DMS53 treated with DMSO at 0.1 percent for 48 hours (cell line): ENCODE data around the gene LRRC28.

ENCODE experiments used
- DNase-seq: peaks from one replicate; lab custom pipeline; 2025; ENCODE audit not compliant: unreplicated experiment; lab: John Stamatoyannopoulos, UW

Gene LRRC28

GRCh38 chr15:99305761-99306505, 54.7 kb downstream of the LRRC28 start:
- DNase-seq = no peak

GRCh38 chr15:99306694-99307338, 55.5 kb downstream of the LRRC28 start:
- DNase-seq = peak; percentile 49

DNA sequence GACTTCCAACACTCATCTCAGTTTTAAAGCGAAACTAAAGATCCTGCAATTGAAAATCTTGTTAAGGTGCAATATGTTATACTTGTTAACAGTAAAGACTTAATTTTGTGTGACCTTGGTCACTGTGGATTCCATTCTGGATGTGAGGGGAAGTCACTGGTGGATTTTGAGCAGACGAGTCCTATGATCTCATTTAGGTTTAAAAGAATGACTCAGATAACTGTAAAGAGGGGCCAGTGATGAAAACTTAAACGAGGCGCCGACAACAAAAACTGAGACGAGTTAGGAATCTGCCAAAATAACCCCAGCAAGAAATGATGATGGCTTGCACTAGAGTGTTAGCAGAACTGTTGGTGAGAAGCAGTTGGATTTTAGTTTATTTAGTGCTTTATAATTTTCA, 56.5 kb downstream of the LRRC28 start:
- DNase-seq = no peak

GRCh38 chr15:99310745-99311144, 59.5 kb downstream of the LRRC28 start:
- no peak for DNase-seq

DNA sequence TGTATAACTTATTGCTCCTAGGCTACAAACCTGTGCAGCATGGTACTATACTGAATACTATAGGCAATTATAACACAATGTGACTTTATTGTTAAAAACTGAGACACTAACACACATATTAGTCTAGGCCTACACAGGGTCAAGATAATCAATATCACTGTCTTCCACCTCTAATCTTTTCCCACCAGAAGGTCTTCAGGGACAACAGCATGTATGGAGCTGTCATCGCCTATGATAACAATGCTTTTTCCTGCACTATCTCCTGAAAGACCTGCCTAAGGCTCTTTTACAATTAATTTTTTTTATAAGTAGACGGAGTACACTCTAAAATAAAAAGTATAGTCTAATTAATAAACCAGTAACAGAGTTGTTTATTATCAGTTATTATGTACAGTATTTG, 60.9 kb downstream of the LRRC28 start:
- no peak for DNase-seq

DNA sequence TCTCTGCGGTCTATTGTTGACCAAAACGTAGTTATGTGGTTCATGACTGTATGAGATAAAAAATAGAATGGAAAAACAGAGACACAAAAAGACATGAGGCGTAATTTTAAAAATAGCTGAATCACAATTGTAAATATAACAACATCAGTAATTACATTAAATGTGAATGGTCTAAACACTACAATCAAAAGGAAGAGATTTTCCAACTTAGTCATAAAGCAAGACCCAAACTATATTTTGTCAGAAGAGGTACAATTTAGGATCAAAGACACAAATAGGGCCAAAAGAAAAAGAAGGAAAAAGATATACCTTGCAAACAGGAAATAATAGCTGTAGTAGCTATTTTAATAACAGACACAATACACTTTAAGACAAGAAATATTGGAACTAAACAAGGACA, 61.5 kb downstream of the LRRC28 start:
- DNase-seq = no peak

GRCh38 chr15:99315636-99316035, 64.4 kb downstream of the LRRC28 start:
- DNase-seq = no peak

- no peak for DNase-seq
These were observed 69.3 kb downstream of the LRRC28 start for GRCh38 chr15:99320374-99321215.

GRCh38 chr15:99321468-99321867, 70.2 kb downstream of the LRRC28 start:
- no peak for DNase-seq

GRCh38 chr15:99322643-99323405, 71.5 kb downstream of the LRRC28 start:
- no peak for DNase-seq

- no peak for DNase-seq
These were observed 72.9 kb downstream of the LRRC28 start for GRCh38 chr15:99324082-99324620.

- no peak for DNase-seq
These were observed 73.4 kb downstream of the LRRC28 start for GRCh38 chr15:99324700-99325099.

GRCh38 chr15:99326235-99326634, 75.0 kb downstream of the LRRC28 start:
- no peak for DNase-seq

DNA sequence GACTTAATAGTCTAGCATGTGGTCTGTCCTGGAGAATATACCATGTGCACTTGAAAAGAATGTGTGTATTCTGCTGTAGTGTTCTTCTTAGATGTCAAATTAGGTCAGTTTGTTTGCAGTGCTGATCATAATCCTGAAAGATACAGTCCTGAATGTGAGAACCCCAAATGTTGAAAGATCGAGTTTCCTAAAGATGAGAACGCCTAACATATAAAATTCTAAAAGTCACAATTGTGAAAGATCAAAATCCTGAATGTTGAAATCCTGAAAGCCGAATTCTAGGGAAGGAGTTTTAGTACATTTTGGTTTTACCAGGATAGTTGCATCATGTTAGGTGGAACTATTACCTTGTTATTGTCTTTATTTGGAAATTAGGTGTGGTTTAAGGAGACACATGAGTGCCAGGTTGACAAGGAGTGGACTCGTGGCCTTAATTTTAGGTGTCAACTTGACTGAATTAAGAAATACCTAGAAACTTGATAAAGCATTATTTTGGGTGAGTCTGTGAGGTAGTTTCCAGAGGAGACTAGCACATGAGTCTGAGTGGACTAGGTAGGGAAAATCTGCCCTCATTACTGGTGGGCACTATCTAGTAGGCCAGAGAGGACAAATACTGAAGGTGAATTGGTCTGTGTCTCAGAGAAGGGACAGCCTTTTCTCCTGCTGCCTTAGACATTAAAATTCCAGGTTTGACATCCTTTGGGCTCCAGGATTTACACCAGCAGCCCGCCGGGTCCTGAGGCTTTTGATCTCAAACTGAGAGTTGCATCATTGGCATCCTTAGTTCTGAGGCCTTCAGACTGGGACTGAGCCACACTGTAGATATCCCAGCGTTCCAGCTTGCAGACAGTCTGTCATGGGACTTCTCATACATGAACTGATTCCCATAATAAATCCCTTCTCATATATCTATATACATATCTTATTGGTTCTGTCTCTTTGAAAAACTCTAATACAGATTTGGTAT, 77.1 kb downstream of the LRRC28 start:
- DNase-seq = no peak

DNA sequence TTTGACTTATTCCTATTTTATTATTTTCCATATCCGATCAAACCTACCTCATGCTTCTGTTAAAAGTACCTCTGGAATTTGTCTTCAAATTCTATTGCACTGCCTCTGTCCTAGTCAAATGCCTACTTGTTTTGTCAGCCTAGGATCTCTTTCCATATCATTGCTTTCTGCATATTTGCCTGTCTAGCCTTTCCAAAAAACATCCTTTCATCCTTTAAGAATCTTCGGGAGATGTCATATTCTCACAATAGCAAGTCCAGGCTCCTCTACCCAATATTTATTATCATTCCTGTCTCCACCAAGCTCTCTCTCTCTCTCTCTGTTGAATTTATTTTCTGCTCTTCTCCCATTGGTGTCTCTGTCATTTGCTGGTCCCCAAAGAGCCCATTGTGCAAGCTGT, 80.1 kb downstream of the LRRC28 start:
- no peak for DNase-seq

DNA sequence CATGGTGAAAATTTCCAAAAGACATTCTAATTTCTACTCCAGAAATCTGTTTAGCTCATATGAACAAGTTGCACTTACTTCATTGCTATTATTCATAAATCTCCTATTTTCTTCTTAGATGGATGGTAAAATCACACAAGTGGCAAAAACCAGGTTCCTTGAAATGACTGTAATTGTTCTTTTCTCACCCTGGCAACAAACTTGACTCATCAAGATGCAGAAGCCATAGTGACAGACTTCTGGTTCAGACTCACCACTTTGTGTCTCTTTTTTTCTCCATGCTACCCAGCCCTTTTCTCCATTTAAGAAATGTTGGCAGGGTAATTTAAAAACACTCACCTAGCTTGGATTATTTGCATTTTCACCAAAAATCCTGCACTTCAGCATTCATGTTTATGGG, 82.1 kb downstream of the LRRC28 start:
- DNase-seq = no peak

GRCh38 chr15:99333981-99334380, 82.7 kb downstream of the LRRC28 start:
- no peak for DNase-seq

DNA sequence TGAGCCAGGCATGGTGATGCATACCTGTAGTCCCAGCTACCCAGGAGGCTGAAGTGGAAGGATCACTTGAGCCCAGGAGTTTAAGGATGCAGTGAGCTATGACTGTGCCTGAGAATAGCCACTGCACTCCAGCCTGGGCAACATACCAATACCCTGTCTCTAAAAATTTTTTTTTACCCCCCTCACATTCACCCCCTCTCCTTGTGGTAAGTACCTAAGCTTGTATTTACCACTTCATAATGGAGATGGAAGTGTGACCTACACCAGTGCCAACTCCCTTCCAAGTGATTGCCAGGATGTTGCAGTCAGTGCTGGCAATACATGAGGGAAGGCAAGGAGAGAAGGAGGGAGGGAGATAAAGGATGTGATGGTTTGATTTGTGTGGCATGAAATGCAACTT, 84.2 kb downstream of the LRRC28 start:
- no peak for DNase-seq

GRCh38 chr15:99336794-99337193, 85.5 kb downstream of the LRRC28 start:
- no peak for DNase-seq

DNA sequence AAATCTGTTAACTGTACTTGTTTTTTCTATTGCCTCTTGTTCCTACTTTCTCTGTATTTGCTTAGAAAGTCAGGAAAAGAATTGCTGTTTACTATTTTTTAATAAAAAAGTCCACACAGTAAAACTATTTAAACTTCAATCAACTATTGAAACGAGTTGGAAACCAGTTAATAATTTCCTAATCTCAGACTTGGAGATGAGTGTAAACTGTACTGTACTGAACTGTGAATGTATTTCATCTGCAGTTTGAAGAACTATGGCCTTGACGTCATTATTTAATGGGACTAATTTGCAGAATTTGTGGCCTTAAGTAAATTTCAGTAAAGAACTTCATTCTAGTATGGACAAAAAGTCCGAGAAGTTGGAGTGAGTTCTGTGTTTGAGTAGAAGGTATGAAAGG, 89.1 kb downstream of the LRRC28 start:
- DNase-seq = no peak
